ENCODE data around the gene LYSET. TPM values are rescaled to one million over a fixed set of nuclear protein-coding genes. Genes with fewer than 3 reads are reported as not detected.
A peak's percentile ranks its signal among the peaks of the same experiment; 100 is the strongest.

The LYSET gene
- total RNA-seq, 1 experiment from 2014 or later, result 25.6 TPM

GRCh38 chr14:93150227-93151208 is 34.6 kb upstream of the LYSET start (continued):
- TF ChIP-seq ZNF512 (CRISPR knock-in tag; IDR thresholded peaks at IDR 0.05; ENCODE audit: borderline replicate concordance) (no peak), ESRRA (CRISPR knock-in tag; IDR thresholded peaks at IDR 0.05; ENCODE audit: borderline replicate concordance) (no peak), MLX (CRISPR knock-in tag; IDR thresholded peaks at IDR 0.05) (no peak)

GRCh38 chr14:93153121-93153520 is 32.0 kb upstream of the LYSET start:
- CTCF ChIA-PET, result no interaction called here
- ATAC-seq, result no peak
- Mint-ChIP-seq H3K9me3 (no peaks in the 10 kb centered on the region), H3K4me1 (no peaks in the 10 kb centered on the region; the same call in 1 of the 2 replicates), H3K4me3 (no peak overlapping the region), H3K27ac (no peak overlapping the region), H3K27me3 (ENCODE audit: low read depth) (no peaks in the 10 kb centered on the region), H3K36me3 (no peaks in the 10 kb centered on the region)
- POLR2A ChIA-PET, result no interaction called here
- DNase-seq (ENCODE audit: low spot score), result no peak
- TF ChIP-seq FOXP1 (CRISPR knock-in tag; IDR thresholded peaks at IDR 0.05; ENCODE audit: borderline replicate concordance), result no peak

GRCh38 chr14:93155667-93156066 is 29.4 kb upstream of the LYSET start:
- CTCF ChIA-PET, result interaction anchor here (0.6 to 1.5 kb wide), 4 partner anchors 16 to 203 kb away, joined by 3 to 5 read pairs (median 3); no protein-coding TSS in a partner anchor
- TF ChIP-seq HMGA2 (CRISPR knock-in tag; IDR thresholded peaks at IDR 0.05) (peak; percentile 71), E2F5 (CRISPR knock-in tag; IDR thresholded peaks at IDR 0.05) (no peak), OVOL2 (CRISPR knock-in tag; IDR thresholded peaks at IDR 0.05; ENCODE audit: borderline replicate concordance) (no peak), NR2C2 (CRISPR knock-in tag; IDR thresholded peaks at IDR 0.05) (no peak), AFF4 (CRISPR knock-in tag; IDR thresholded peaks at IDR 0.05; ENCODE audit: borderline replicate concordance) (no peak)
- H3K4me1 Mint-ChIP-seq, result peaks cover 4% of the 10 kb centered on the region
- no peaks in the 10 kb centered on the region for H3K27me3 Mint-ChIP-seq (ENCODE audit: low read depth)
- H3K36me3 Mint-ChIP-seq, result no peaks in the 10 kb centered on the region
- ATAC-seq, result no peak
- DNase-seq (ENCODE audit: low spot score), result no peak
- POLR2A ChIA-PET, result interaction anchor here (0.6 kb wide), 3 partner anchors 24 to 738 kb away, joined by 3 to 5 read pairs (median 4); no protein-coding TSS in a partner anchor
- H3K27ac Mint-ChIP-seq, result no peak overlapping the region
- H3K4me3 Mint-ChIP-seq, result no peak overlapping the region
- H3K9me3 Mint-ChIP-seq, result no peaks in the 10 kb centered on the region

- Mint-ChIP-seq H3K27ac (peak overlapping the region; percentile 9; the same call in 1 of the 2 replicates), H3K36me3 (no peaks in the 10 kb centered on the region), H3K4me3 (no peak overlapping the region), H3K9me3 (no peaks in the 10 kb centered on the region), H3K4me1 (peaks cover 4% of the 10 kb centered on the region), H3K27me3 (ENCODE audit: low read depth) (no peaks in the 10 kb centered on the region)
- CTCF ChIA-PET, result interaction anchor here (1.1 kb wide), 1 partner anchor 17 kb away, joined by 3 read pairs; no protein-coding TSS in a partner anchor
- ATAC-seq (peak; percentile 40), DNase-seq (ENCODE audit: low spot score) (no peak)
- POLR2A ChIA-PET, result interaction anchor here (0.5 kb wide), 1 partner anchor 36 kb away, joined by 3 read pairs; no protein-coding TSS in a partner anchor
- TF ChIP-seq HMGXB4 (CRISPR knock-in tag; IDR thresholded peaks at IDR 0.05) (no peak), PRRX2 (CRISPR knock-in tag; IDR thresholded peaks at IDR 0.05) (no peak), KAT7 (CRISPR knock-in tag; IDR thresholded peaks at IDR 0.05; ENCODE audit: borderline replicate concordance) (no peak), ATF1 (CRISPR knock-in tag; IDR thresholded peaks at IDR 0.05) (no peak), GABPB1 (CRISPR knock-in tag; IDR thresholded peaks at IDR 0.05) (no peak), TEAD1 (CRISPR knock-in tag; IDR thresholded peaks at IDR 0.05) (no peak), GRHL2 (CRISPR knock-in tag; IDR thresholded peaks at IDR 0.05; ENCODE audit: insufficient replicate concordance, severe bottlenecking) (no peak), JAZF1 (CRISPR knock-in tag; IDR thresholded peaks at IDR 0.05) (no peak)
Observed at GRCh38 chr14:93156693-93157369, 28.3 kb upstream of the LYSET start.

Measured in WTC11 (cell line).